Ovary (tissue), 3 donors: ENCODE results near the gene CYFIP1.

ENCODE experiments used
- EP300 ChIP-seq: sonication (generic); formaldehyde crosslinking; IDR thresholded peaks from one replicate; pipeline ENCODE4 v1.6.1; 2017; ENCODE audit warnings: antibody characterized with exemption
- TF ChIP-seq, protein P1 (sequence below), 3 donors: fragments of 450-650 bp in 2 of 3; fragments of 200-600 bp in 1 of 3; IDR thresholded peaks; one replicate each; pipeline versions ENCODE4 v1.5.1 to v1.8.0; 2016 to 2022; ENCODE audit warnings: antibody characterized with exemption in 3 of 3, mild to moderate bottlenecking in 1 of 3
- donor health status: DM: no; HTN: no; CAD: no.

DNA sequence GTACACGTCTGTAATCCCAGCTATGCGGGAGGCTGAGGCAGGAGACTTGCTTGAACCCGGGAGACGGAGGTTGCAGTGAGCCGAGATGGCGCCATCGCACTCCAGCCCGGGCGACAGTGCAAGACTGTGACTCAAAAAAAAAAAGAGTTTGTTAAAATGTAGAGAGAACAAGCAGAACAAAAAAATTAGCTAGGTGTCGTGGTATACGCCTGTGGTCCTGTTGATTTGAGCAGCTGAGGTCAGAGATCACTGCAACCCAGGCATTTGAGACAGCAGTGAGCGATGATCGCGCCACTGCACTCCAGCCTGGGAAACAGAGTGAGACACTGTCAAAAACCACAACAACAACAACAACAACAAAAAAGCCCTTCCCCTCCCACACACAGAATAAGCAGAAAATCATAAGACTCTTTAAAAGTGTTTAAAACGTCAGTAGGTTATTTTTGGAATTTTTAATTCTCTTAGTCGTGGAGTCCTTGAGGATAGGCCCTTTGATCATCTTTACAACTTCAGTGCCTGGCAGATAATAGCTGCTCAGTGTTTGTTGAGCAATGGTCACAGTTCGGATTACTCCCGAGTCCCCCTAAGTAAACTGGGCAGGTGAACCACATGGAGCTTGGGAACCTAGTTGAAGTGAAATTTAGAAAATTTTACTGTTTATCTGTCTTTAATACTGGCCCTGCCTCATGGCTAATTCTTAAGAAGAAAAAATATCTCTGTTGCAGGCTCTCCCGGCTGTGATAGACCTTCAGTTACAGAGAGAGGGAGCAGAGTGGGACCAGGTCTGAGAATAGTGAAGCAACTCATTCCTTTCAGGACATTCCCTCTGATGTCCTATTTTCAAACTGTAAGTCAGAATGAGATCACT is 135.5 kb downstream of the CYFIP1 start:
- no peak for TF ChIP-seq EP300
- TF ChIP-seq, protein P1, sequence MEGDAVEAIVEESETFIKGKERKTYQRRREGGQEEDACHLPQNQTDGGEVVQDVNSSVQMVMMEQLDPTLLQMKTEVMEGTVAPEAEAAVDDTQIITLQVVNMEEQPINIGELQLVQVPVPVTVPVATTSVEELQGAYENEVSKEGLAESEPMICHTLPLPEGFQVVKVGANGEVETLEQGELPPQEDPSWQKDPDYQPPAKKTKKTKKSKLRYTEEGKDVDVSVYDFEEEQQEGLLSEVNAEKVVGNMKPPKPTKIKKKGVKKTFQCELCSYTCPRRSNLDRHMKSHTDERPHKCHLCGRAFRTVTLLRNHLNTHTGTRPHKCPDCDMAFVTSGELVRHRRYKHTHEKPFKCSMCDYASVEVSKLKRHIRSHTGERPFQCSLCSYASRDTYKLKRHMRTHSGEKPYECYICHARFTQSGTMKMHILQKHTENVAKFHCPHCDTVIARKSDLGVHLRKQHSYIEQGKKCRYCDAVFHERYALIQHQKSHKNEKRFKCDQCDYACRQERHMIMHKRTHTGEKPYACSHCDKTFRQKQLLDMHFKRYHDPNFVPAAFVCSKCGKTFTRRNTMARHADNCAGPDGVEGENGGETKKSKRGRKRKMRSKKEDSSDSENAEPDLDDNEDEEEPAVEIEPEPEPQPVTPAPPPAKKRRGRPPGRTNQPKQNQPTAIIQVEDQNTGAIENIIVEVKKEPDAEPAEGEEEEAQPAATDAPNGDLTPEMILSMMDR (IDR thresholded peaks at IDR 0.05) = no peak
